ENCODE results near the gene ADAMTSL1.

Gene ADAMTSL1

DNA sequence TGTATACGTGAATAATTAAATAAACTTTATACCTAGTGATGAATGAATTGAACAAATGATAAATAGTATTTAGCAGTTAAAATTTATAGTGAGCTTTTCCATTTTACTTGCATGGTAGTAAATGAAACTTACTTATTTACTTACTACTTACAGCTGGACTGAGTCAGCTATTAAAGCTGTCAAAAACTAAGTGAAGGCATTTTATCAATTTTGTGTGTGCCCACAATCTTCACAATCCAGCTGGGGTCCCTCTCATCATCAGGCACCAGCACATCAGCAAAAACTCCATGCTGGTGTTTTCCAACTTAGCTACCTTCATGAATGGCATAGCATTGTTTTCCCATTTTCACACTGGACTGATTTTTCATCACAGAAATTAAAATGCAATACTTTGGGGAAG, 478.0 kb downstream of the ADAMTSL1 start:
- H3K9me3 Mint-ChIP-seq: no peaks in the 10 kb centered on the region
- no peaks in the 10 kb centered on the region for H3K36me3 Mint-ChIP-seq (ENCODE audit: low read depth)
- H3K27ac Mint-ChIP-seq: no peak overlapping the region
- no peaks in the 10 kb centered on the region for H3K4me1 Mint-ChIP-seq (ENCODE audit: low read depth)
- H3K27me3 Mint-ChIP-seq (ENCODE audit: low read depth): peaks cover 3% of the 10 kb centered on the region
- H3K4me3 Mint-ChIP-seq: no peak overlapping the region

DNA sequence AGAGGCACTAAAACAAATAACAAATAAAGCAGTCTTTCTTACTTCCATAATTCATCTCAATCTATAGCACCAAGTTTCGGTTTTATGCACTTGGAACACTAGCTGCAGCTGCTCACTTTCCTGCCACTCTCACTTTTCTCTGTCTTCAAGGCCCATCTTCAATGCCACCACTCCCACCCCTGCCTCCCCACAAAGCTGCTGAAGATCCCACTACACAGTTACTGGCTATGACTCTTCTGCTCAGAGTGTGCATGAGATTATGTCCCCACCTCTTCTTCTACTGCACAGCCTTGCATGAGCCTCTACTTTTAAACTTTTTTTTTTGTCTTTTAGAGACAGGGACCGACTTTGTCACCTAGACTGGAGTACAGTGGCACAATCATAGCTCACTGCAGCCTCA, 481.7 kb downstream of the ADAMTSL1 start:
- H3K36me3 Mint-ChIP-seq (ENCODE audit: low read depth): no peaks in the 10 kb centered on the region
- H3K9me3 Mint-ChIP-seq: no peaks in the 10 kb centered on the region
- no peaks in the 10 kb centered on the region for H3K4me1 Mint-ChIP-seq (ENCODE audit: low read depth)
- peaks cover 3% of the 10 kb centered on the region for H3K27me3 Mint-ChIP-seq (ENCODE audit: low read depth)
- no peak overlapping the region for H3K4me3 Mint-ChIP-seq
- no peak overlapping the region for H3K27ac Mint-ChIP-seq
